LNCaP clone FGC (cell line): ENCODE measurements around the gene KIAA2012.

Experiments
- DNase-seq: peaks from one replicate; pipeline ENCODE4 v3.0.0-alpha.2; 2011; ENCODE audit warnings: low read depth
- H3K4me3 ChIP-seq: 2 replicates; pipeline ENCODE4 v1.5.1; 2011; ENCODE audit warnings: mild to moderate bottlenecking, low read depth, low read length, control low read depth
- TF ChIP-seq, protein P1 (sequence below): IDR thresholded peaks from 2 replicates; pipeline ENCODE4 v1.5.1; 2012; ENCODE audit warnings: mild to moderate bottlenecking; ENCODE audit not compliant: control insufficient read depth, insufficient read depth; ENCODE audit errors: extremely low read depth

The KIAA2012 gene

DNA sequence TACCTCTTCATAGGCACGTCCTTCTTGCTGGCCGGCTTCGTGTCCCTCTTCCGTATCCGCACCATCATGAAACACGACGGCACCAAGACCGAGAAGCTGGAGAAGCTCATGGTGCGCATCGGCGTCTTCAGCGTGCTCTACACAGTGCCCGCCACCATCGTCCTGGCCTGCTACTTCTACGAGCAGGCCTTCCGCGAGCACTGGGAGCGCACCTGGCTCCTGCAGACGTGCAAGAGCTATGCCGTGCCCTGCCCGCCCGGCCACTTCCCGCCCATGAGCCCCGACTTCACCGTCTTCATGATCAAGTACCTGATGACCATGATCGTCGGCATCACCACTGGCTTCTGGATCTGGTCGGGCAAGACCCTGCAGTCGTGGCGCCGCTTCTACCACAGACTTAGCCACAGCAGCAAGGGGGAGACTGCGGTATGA is 37.1 kb upstream of the KIAA2012 start:
- DNase-seq = no peak
- H3K4me3 ChIP-seq = no peak overlapping the region
- TF ChIP-seq, protein P1, sequence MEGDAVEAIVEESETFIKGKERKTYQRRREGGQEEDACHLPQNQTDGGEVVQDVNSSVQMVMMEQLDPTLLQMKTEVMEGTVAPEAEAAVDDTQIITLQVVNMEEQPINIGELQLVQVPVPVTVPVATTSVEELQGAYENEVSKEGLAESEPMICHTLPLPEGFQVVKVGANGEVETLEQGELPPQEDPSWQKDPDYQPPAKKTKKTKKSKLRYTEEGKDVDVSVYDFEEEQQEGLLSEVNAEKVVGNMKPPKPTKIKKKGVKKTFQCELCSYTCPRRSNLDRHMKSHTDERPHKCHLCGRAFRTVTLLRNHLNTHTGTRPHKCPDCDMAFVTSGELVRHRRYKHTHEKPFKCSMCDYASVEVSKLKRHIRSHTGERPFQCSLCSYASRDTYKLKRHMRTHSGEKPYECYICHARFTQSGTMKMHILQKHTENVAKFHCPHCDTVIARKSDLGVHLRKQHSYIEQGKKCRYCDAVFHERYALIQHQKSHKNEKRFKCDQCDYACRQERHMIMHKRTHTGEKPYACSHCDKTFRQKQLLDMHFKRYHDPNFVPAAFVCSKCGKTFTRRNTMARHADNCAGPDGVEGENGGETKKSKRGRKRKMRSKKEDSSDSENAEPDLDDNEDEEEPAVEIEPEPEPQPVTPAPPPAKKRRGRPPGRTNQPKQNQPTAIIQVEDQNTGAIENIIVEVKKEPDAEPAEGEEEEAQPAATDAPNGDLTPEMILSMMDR = no peak

- TF ChIP-seq, protein P1 = no peak
- DNase-seq = no peak
- H3K4me3 ChIP-seq = no peak overlapping the region
These were observed 36.4 kb upstream of the KIAA2012 start for GRCh38 chr2:202036601-202037037.

- no peak overlapping the region for H3K4me3 ChIP-seq
- no peak for DNase-seq
- TF ChIP-seq, protein P1 = no peak
These were observed 36.0 kb upstream of the KIAA2012 start for GRCh38 chr2:202037086-202037485.

DNA sequence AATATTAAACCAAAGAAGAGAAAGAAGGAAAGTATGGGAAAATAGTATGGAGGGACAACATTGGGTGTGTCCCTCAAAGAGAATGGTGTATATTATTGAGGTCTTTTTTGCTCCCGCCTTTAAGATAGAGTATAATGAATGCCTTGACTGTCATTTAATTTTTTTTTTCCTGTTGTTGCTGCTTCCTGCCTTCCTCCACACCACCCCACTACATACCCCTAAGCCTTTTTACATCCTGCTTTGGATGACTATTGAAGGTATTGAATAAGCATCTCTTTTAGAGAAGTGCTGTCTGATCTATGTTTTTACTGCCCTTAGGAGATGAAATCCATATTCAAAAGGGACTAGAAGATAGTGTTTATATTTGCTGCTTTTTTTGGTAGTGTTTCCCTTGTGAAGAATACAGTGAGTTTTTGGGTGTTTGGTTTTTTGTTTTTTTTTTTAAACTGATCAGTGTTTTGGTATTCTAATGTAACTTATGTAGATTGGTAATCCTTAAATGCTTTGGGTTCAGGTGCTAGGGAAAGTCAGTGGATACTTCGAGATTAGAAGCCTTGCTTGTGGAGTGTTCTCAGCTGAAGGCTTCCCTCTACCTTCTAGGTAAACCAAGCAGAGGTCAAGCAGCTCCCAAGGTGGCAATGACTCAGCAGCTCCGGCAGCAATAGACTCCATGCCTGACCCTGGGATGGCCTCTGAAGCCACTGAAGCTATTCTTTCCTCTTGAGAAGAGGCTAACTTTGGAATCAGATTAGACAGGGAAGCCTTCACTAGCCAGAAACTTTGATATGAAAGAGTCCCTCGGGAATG is 34.4 kb upstream of the KIAA2012 start:
- TF ChIP-seq, protein P1 = no peak
- no peak overlapping the region for H3K4me3 ChIP-seq
- DNase-seq = no peak

DNA sequence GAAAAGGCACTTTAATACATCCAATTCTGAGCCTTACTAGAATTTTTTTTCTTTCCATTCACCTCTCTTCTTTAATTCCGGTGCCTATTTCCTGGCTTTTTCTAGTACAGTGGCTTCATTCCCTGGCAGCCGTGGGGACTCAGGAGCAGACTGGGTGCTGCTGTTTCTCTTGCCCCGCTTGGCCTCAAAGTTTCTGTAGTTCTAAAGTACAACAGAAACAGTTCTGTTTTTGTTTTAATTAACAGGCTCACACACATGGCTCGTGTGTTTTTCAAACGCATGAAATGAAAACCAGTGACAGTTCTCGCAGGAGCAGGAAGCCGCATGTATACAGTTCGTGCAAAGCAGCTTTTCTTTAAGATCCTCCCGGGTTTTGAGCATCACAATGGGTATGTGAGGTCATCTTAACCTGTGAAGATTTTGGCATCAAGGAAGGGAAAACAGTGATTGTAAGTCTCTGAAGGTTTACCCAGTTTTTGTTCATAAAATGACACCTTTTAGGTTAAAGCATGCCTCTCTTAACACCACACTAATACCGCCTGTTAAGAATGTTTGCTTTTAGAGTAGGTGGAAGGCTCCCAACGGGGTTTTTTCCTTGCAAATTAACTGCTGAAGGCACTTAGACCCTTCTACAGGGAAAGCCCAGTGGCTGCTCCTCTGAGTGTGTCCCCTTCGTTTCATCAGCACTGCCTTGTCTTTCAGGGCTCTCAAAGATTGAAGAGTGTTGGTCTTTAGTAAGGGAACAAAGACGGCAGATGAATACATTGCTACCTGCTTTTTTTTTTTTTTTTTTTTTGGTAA is 33.6 kb upstream of the KIAA2012 start:
- no peak overlapping the region for H3K4me3 ChIP-seq

DNA sequence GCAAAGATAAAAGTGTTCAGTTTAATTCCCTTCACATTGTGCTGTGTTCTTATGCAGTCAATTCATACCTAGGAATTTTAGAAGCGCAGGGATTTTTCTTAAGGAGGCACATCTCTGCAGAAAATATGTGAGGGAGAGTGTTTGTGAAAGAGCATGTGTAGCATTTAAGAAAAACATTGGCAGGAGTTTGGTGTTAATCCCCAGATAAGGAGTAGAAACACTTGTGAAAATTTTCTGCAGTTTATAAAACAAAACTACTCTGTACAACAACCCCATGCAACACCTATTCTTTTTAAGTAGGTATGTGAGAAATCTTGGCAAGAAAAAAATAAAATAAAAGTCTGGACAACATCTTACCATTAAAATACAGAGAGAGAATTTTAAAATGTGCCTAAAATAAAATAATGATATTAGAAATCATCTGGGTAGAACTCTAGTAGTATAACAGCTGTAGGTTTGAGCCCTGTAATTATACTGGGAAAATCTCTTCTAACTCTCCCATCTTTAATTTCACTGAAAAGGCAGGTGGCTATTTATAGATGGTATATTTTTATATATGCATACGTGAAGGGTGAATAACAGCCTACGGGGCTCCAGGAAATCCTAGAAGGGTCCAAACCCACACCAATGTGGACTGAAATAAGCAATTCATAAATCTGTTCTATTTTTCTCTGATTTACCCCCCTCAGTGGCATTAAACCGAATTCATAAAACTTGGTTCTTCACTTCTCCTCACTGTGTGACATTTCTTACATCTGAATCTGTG is 32.8 kb upstream of the KIAA2012 start:
- no peak overlapping the region for H3K4me3 ChIP-seq
- no peak for DNase-seq
- TF ChIP-seq, protein P1 = no peak

More for the DNA sequence above, 33.6 kb upstream of the KIAA2012 start:
- no peak for DNase-seq
- TF ChIP-seq, protein P1 = no peak
